Ishikawa (cell line): ENCODE data around the gene SLC24A4.

Experiments used
- CEBPB ChIP-seq: IDR thresholded peaks from 2 replicates; pipeline ENCODE4 v1.6.1; 2012
- CREB1 ChIP-seq: IDR thresholded peaks from 2 replicates; pipeline ENCODE4 v1.6.1; 2012; ENCODE audit warnings: low read depth
- EGR1 ChIP-seq: IDR thresholded peaks from 2 replicates; pipeline ENCODE4 v1.6.1; 2012
- EP300 ChIP-seq: IDR thresholded peaks from 2 replicates; pipeline ENCODE4 v1.6.1; 2012; ENCODE audit warnings: borderline replicate concordance
- NFIC ChIP-seq: IDR thresholded peaks from 2 replicates; pipeline ENCODE4 v1.6.1; 2012
- RAD21 ChIP-seq: IDR thresholded peaks from 2 replicates; pipeline ENCODE4 v1.6.1; 2012; ENCODE audit warnings: low read depth
- TAF1 ChIP-seq: IDR thresholded peaks from 2 replicates; pipeline ENCODE4 v1.6.1; 2012; ENCODE audit warnings: low read depth, mild to moderate bottlenecking
- TCF12 ChIP-seq: IDR thresholded peaks from 2 replicates; pipeline ENCODE4 v1.6.1; 2012; ENCODE audit warnings: low read depth
- TEAD4 ChIP-seq: IDR thresholded peaks from 2 replicates; pipeline ENCODE4 v1.6.1; 2012
- YY1 ChIP-seq: IDR thresholded peaks from 2 replicates; pipeline ENCODE4 v1.6.1; 2012; ENCODE audit warnings: low read depth
- ZBTB7A ChIP-seq: IDR thresholded peaks from 2 replicates; pipeline ENCODE4 v1.6.1; 2012; ENCODE audit warnings: low read depth
- TF ChIP-seq, protein P1 (sequence below): IDR thresholded peaks from 2 replicates; pipeline ENCODE4 v1.6.1; 2012
- TF ChIP-seq, protein P2 (sequence below): IDR thresholded peaks from 2 replicates; pipeline ENCODE4 v1.6.1; 2012; ENCODE audit warnings: low read depth, mild to moderate bottlenecking
- TF ChIP-seq, protein P3 (sequence below): IDR thresholded peaks from 2 replicates; pipeline ENCODE4 v1.6.1; 2012

SLC24A4 gene

DNA sequence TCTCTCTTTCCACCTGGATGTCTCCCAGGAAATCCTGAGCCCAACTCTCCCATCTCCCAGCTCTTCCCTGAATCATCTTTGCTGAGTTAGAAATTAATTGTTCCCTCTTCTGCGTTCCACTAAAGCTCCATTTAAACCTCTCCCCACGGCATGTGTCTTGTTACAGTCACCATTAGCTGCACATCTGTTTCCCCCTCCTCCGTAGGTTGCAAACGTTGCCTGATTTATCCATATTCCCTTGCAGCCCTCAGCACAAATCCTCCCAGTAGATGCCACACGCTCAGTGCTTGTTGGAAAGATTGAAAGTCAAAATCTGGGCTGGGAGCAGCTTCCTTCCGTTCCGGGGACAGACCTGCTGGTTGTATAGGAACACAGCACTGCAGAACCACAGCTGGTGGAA, 90.4 kb downstream of the SLC24A4 start:
- TF ChIP-seq TEAD4 (no peak), CREB1 (no peak)
- TF ChIP-seq, protein P1, sequence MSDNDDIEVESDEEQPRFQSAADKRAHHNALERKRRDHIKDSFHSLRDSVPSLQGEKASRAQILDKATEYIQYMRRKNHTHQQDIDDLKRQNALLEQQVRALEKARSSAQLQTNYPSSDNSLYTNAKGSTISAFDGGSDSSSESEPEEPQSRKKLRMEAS = no peak

DNA sequence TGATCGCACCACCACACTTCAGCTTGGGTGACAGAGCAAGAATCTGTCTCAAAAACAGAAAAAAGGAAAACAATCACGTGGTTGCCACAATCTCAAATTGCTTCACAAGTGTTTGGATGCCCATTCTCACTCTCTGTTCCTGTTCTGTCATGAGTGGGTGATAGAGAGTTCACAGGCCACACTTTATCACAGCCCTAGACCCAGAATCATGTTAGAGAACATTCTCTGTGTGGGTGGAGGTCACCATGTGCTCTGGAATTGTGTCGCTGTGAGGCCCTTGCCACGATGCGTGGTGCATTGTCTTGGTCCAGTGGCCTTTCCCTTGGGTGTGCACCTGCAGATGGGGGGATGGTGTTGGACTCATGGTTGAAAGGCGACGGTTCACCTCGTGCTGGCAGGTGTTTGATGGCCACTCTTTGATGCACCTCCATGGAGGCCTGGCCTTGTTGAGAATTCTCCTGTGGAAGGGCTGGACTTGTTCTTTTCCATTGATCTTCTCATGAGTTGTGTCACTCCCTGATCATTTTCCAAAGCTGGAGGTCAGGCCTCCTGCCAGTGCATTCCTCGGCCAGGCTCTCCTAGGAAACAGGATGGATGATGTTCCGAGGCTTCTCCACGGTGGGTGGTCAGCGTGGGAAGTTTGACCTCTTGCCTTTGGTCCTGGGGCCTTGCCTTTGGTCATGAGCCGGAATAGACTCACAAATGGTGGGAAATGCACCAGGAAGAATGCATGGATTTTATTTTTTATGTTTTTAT, 91.9 kb downstream of the SLC24A4 start:
- TF ChIP-seq, protein P2, sequence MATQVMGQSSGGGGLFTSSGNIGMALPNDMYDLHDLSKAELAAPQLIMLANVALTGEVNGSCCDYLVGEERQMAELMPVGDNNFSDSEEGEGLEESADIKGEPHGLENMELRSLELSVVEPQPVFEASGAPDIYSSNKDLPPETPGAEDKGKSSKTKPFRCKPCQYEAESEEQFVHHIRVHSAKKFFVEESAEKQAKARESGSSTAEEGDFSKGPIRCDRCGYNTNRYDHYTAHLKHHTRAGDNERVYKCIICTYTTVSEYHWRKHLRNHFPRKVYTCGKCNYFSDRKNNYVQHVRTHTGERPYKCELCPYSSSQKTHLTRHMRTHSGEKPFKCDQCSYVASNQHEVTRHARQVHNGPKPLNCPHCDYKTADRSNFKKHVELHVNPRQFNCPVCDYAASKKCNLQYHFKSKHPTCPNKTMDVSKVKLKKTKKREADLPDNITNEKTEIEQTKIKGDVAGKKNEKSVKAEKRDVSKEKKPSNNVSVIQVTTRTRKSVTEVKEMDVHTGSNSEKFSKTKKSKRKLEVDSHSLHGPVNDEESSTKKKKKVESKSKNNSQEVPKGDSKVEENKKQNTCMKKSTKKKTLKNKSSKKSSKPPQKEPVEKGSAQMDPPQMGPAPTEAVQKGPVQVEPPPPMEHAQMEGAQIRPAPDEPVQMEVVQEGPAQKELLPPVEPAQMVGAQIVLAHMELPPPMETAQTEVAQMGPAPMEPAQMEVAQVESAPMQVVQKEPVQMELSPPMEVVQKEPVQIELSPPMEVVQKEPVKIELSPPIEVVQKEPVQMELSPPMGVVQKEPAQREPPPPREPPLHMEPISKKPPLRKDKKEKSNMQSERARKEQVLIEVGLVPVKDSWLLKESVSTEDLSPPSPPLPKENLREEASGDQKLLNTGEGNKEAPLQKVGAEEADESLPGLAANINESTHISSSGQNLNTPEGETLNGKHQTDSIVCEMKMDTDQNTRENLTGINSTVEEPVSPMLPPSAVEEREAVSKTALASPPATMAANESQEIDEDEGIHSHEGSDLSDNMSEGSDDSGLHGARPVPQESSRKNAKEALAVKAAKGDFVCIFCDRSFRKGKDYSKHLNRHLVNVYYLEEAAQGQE = no peak
- TF ChIP-seq ZBTB7A (no peak), TAF1 (no peak), TEAD4 (no peak), RAD21 (no peak), NFIC (no peak), CEBPB (no peak), CREB1 (no peak), YY1 (no peak), TCF12 (no peak), EP300 (no peak), EGR1 (no peak)
- TF ChIP-seq, protein P1 = no peak
- TF ChIP-seq, protein P3, sequence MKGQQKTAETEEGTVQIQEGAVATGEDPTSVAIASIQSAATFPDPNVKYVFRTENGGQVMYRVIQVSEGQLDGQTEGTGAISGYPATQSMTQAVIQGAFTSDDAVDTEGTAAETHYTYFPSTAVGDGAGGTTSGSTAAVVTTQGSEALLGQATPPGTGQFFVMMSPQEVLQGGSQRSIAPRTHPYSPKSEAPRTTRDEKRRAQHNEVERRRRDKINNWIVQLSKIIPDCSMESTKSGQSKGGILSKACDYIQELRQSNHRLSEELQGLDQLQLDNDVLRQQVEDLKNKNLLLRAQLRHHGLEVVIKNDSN = no peak

DNA sequence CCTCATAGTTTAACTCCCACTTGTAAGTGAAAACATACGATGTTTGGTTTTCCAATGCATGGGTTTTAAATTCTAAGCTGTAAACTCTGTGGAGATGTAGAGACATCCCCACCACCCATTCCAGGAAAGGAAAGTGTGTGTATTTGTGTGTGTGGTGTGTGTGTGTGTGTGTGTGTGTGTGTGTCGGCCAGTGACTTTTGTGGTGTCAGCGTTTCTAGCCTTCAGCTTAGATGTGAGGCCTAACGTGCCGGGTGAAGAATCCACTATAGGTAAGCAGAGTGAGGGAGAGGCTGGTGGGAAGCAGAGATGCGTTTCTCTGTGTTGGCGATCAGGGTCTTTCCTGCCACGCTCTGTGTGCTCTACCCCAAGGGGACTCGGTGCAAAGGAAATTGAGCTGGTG, 93.0 kb downstream of the SLC24A4 start:
- no peak for TF ChIP-seq NFIC
- TF ChIP-seq TCF12 = no peak
- TF ChIP-seq TEAD4 = no peak
- TF ChIP-seq TAF1 = no peak
- no peak for TF ChIP-seq CEBPB
- TF ChIP-seq YY1 = no peak
- TF ChIP-seq RAD21 = no peak
- no peak for TF ChIP-seq EP300
- TF ChIP-seq ZBTB7A = no peak
- TF ChIP-seq, protein P3 = no peak
- TF ChIP-seq, protein P1 = no peak
- TF ChIP-seq, protein P2 = no peak
- no peak for TF ChIP-seq CREB1
- TF ChIP-seq EGR1 = no peak

DNA sequence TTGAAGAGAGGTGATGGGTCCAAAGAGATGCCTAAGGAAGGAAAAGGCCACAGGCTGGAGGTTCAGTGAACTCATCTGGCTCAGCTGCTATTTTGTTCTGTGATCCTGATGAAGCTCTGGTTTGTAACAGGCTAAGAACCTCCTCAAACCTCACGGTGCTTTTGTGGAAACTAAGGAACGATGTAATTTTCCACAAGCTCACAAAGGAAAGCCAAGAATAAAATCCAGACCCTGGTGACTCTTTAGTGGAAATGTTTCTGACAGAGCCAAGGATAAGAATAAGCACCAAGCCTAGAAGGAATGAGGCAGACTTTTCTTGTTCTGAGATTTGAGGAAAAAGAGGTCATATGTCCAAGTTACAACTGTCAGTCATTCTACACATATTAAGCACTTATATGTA, 93.6 kb downstream of the SLC24A4 start:
- TF ChIP-seq RAD21 (no peak), EGR1 (no peak), TAF1 (no peak), TCF12 (no peak), CREB1 (no peak), CEBPB (no peak), EP300 (no peak), TEAD4 (no peak), ZBTB7A (no peak), YY1 (no peak)
- TF ChIP-seq, protein P2 = no peak
- TF ChIP-seq, protein P3 = no peak
